ENCODE results near the gene COL4A6.

- no peak for TF ChIP-seq CTCF (IDR thresholded peaks at IDR 0.05; ENCODE audit: poor library complexity, severe bottlenecking)
- no peak for TF ChIP-seq RAD21 (conservative IDR thresholded peaks at IDR 0.05)
- TF ChIP-seq, protein P1, sequence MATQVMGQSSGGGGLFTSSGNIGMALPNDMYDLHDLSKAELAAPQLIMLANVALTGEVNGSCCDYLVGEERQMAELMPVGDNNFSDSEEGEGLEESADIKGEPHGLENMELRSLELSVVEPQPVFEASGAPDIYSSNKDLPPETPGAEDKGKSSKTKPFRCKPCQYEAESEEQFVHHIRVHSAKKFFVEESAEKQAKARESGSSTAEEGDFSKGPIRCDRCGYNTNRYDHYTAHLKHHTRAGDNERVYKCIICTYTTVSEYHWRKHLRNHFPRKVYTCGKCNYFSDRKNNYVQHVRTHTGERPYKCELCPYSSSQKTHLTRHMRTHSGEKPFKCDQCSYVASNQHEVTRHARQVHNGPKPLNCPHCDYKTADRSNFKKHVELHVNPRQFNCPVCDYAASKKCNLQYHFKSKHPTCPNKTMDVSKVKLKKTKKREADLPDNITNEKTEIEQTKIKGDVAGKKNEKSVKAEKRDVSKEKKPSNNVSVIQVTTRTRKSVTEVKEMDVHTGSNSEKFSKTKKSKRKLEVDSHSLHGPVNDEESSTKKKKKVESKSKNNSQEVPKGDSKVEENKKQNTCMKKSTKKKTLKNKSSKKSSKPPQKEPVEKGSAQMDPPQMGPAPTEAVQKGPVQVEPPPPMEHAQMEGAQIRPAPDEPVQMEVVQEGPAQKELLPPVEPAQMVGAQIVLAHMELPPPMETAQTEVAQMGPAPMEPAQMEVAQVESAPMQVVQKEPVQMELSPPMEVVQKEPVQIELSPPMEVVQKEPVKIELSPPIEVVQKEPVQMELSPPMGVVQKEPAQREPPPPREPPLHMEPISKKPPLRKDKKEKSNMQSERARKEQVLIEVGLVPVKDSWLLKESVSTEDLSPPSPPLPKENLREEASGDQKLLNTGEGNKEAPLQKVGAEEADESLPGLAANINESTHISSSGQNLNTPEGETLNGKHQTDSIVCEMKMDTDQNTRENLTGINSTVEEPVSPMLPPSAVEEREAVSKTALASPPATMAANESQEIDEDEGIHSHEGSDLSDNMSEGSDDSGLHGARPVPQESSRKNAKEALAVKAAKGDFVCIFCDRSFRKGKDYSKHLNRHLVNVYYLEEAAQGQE (IDR thresholded peaks at IDR 0.05; ENCODE audit: borderline replicate concordance), result no peak
- TF ChIP-seq POLR2AphosphoS5 (IDR thresholded peaks at IDR 0.05), result no peak
These were observed 311.1 kb downstream of the COL4A6 start for GRCh38 chrX:108127152-108127551.

Data from neural cell (in vitro differentiated cells).